Measurements from ENCODE around the gene STAP2. TPM values are rescaled to one million over a fixed set of nuclear protein-coding genes. Genes with fewer than 3 reads are reported as not detected.
A peak's percentile ranks its signal among the peaks of the same experiment; 100 is the strongest.
"Not testable (repeated sequence)": the region's sequence is repeated elsewhere in the genome, so short reads cannot be mapped to it uniquely, and the experiment has no call there.

The STAP2 gene
- total RNA-seq, 2 donors from 2014 or later, result 47.9 to 107 TPM

- no peaks in the 10 kb centered on the region for H3K9me3 ChIP-seq
- no peak overlapping the region for H3K27ac ChIP-seq
- H3K27me3 ChIP-seq (replicated peaks; ENCODE audit: insufficient read depth), result no peaks in the 10 kb centered on the region
- intact Hi-C loops (cut with DNase I), result no loop called here
- WGBS, result 89% methylated on average over 7 of the region's 7 CpGs
- DNase-seq (ENCODE audit: low spot score), result no peak
- TF ChIP-seq POLR2AphosphoS5 (IDR thresholded peaks at IDR 0.05) (no peak), CTCF (IDR thresholded peaks at IDR 0.05) (no peak), POLR2A (IDR thresholded peaks at IDR 0.05) (no peak)
- H3K36me3 ChIP-seq, result no peaks in the 10 kb centered on the region
- H3K4me3 ChIP-seq, result no peak overlapping the region
- no peaks in the 10 kb centered on the region for H3K4me1 ChIP-seq (replicated peaks)
These were observed 3.6 kb downstream of the STAP2 start for GRCh38 chr19:4334929-4335570.

- 98% methylated on average over 19 of the region's 19 CpGs for WGBS
- no peak for TF ChIP-seq POLR2AphosphoS5 (IDR thresholded peaks at IDR 0.05)
- no peak for TF ChIP-seq POLR2A (IDR thresholded peaks at IDR 0.05)
- no peak for TF ChIP-seq CTCF (IDR thresholded peaks at IDR 0.05)
- H3K27me3 ChIP-seq (replicated peaks; ENCODE audit: insufficient read depth), result no peaks in the 10 kb centered on the region
- H3K4me3 ChIP-seq, result no peak overlapping the region
- H3K9me3 ChIP-seq, result no peaks in the 10 kb centered on the region
- no peaks in the 10 kb centered on the region for H3K36me3 ChIP-seq
- DNase-seq (ENCODE audit: low spot score), result no peak
- no peaks in the 10 kb centered on the region for H3K4me1 ChIP-seq (replicated peaks)
- intact Hi-C loops (cut with DNase I), result no loop called here
- H3K27ac ChIP-seq, result no peak overlapping the region
These were observed 8.8 kb downstream of the STAP2 start for GRCh38 chr19:4329858-4330257.

GRCh38 chr19:4328991-4329681, 9.5 kb downstream of the STAP2 start:
- intact Hi-C loops (cut with DNase I); H3K27ac ChIP-seq; DNase-seq (ENCODE audit: low spot score); H3K9me3 ChIP-seq; H3K36me3 ChIP-seq; H3K27me3 ChIP-seq (replicated peaks; ENCODE audit: insufficient read depth); H3K4me1 ChIP-seq (replicated peaks): not testable (repeated sequence)
- H3K4me3 ChIP-seq, result peak overlapping the region; percentile 12
- 75% methylated on average over 35 of the region's 35 CpGs for WGBS

GRCh38 chr19:4328243-4328990, 10.2 kb downstream of the STAP2 start:
- no peaks in the 10 kb centered on the region for H3K4me1 ChIP-seq (replicated peaks)
- no peak overlapping the region for H3K27ac ChIP-seq
- H3K36me3 ChIP-seq, result no peaks in the 10 kb centered on the region
- H3K9me3 ChIP-seq, result no peaks in the 10 kb centered on the region
- TF ChIP-seq CTCF (IDR thresholded peaks at IDR 0.05) (no peak), POLR2A (IDR thresholded peaks at IDR 0.05) (no peak), POLR2AphosphoS5 (IDR thresholded peaks at IDR 0.05) (no peak)
- 11% methylated on average over 49 of the region's 49 CpGs for WGBS
- peak overlapping the region; percentile 12 to 24 for H3K4me3 ChIP-seq
- intact Hi-C loops (cut with DNase I), result no loop called here
- H3K27me3 ChIP-seq (replicated peaks; ENCODE audit: insufficient read depth), result no peaks in the 10 kb centered on the region
- DNase-seq (ENCODE audit: low spot score), result peak; percentile 36

GRCh38 chr19:4327877-4328242, 10.8 kb downstream of the STAP2 start:
- no peak for DNase-seq (ENCODE audit: low spot score)
- H3K27me3 ChIP-seq (replicated peaks; ENCODE audit: insufficient read depth), result no peaks in the 10 kb centered on the region
- no peak for TF ChIP-seq POLR2A (IDR thresholded peaks at IDR 0.05)
- no peak for TF ChIP-seq POLR2AphosphoS5 (IDR thresholded peaks at IDR 0.05)
- TF ChIP-seq CTCF (IDR thresholded peaks at IDR 0.05), result no peak
- intact Hi-C loops (cut with DNase I), result no loop called here
- H3K4me1 ChIP-seq (replicated peaks), result no peaks in the 10 kb centered on the region
- H3K9me3 ChIP-seq, result no peaks in the 10 kb centered on the region
- 28% methylated on average over 13 of the region's 13 CpGs for WGBS
- H3K36me3 ChIP-seq, result no peaks in the 10 kb centered on the region
- H3K27ac ChIP-seq, result peak overlapping the region in 1 of 2 donors; percentile 42
- H3K4me3 ChIP-seq, result peak overlapping the region in 1 of 2 donors; percentile 24

All from prostate gland (tissue), 2 donors.